ENCODE data around the gene SMIM17.

- TF ChIP-seq CTCF (IDR thresholded peaks at IDR 0.05) (no peak), POLR2A (IDR thresholded peaks at IDR 0.05) (no peak)
Observed at GRCh38 chr19:56625708-56626107, 17.3 kb upstream of the SMIM17 start.

Measured in thyroid gland (tissue), 4 donors.